GM12872 (cell line): ENCODE measurements around the gene CRYGN.

Source experiments
- CTCF ChIP-seq: IDR thresholded peaks from 3 replicates; pipeline ENCODE4 v1.5.1; 2011; ENCODE audit warnings: low read depth, mild to moderate bottlenecking, low read length, moderate library complexity; ENCODE audit not compliant: insufficient read depth

The CRYGN gene

GRCh38 chr7:151427705-151428377 is 12.1 kb downstream of the CRYGN start:
- TF ChIP-seq CTCF = no peak

- no peak for TF ChIP-seq CTCF
Observed at GRCh38 chr7:151426904-151427704, 12.8 kb downstream of the CRYGN start.

- no peak for TF ChIP-seq CTCF
Observed at GRCh38 chr7:151426441-151426903, 13.5 kb downstream of the CRYGN start.

GRCh38 chr7:151425670-151426440 is 14.1 kb downstream of the CRYGN start:
- TF ChIP-seq CTCF = no peak

- no peak for TF ChIP-seq CTCF
Observed at GRCh38 chr7:151424799-151425198, 15.1 kb downstream of the CRYGN start.

- no peak for TF ChIP-seq CTCF
Observed at GRCh38 chr7:151423936-151424335, 16.0 kb downstream of the CRYGN start.

GRCh38 chr7:151423226-151423625 is 16.7 kb downstream of the CRYGN start:
- TF ChIP-seq CTCF = no peak
